Stimulated activated CD8-positive, alpha-beta memory T cell treated with anti-CD3 and anti-CD28 coated beads, Interleukin-2, amount 100 ng/mL, for 1 hour (primary cell): ENCODE results near the gene CLK4.

Source experiments
- DNase-seq, 2 donors: peaks; one replicate each; pipeline ENCODE4 v3.0.0-alpha.2; 2020; ENCODE audit warnings: low read depth in 2 of 2

CLK4 gene

GRCh38 chr5:178553517-178553916, 73.3 kb downstream of the CLK4 start:
- DNase-seq, result no peak
